Stimulated activated CD4-positive, alpha-beta T cell treated with anti-CD3 and anti-CD28 coated beads, Interleukin-12 subunit alpha, Interleukin-12 subunit beta, amount 100 ng/mL, for 48 hours (primary cell): ENCODE measurements around the gene SIX5.
"Not testable (repeated sequence)": the region's sequence is repeated elsewhere in the genome, so short reads cannot be mapped to it uniquely, and the experiment has no call there.

Experiments used
- DNase-seq, 3 donors: peaks; one replicate each; pipeline ENCODE4 v3.0.0-alpha.2; 2020; ENCODE audit warnings: low read depth in 2 of 3, low spot score in 1 of 3

Gene SIX5

DNA sequence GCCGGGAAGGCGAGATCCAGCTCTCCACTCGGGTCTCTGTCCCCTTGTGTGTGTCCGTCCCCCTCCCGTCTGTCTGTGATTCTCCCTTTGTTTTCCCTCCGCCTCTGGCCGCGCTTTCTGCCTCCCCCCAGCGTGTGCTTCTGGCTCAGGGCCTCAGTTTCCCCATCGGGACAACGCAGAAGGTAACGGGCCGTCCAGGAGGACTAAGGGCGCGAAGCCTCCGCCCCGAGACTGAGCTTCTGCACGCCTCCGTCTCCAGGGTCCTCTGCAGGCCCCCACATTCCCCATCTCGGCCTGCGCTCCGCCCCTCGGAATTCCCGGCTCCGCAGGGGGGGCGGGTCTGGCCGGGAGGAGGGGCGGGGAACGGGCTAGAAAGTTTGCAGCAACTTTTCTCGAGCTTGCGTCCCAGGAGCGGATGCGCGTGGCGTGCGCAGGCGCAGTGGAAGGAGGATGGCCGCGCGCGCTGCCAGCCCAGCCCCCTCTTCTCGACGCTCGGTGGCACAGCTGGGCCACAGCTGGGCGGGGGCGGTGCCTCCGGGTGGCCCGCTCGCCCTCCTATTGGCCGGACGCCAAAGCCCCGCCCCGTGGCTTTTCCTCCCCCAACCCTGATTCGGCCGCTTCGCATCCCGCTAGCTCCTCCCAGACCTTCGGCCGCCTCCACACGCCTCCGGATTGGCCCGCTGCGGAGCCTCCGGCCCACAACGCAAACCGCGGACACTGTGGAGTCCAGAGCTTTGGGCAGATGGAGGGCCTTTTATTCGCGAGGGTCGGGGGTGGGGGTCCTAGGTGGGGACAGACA is at the start of gene SIX5:
Gene SIX5, minus strand, starts transcription at position 269 of the 799 bp plus-strand sequence. CDS start 408 bp downstream, outside the sequence.
- DNase-seq, result peak; percentile 94 to 96 (median 95)

DNA sequence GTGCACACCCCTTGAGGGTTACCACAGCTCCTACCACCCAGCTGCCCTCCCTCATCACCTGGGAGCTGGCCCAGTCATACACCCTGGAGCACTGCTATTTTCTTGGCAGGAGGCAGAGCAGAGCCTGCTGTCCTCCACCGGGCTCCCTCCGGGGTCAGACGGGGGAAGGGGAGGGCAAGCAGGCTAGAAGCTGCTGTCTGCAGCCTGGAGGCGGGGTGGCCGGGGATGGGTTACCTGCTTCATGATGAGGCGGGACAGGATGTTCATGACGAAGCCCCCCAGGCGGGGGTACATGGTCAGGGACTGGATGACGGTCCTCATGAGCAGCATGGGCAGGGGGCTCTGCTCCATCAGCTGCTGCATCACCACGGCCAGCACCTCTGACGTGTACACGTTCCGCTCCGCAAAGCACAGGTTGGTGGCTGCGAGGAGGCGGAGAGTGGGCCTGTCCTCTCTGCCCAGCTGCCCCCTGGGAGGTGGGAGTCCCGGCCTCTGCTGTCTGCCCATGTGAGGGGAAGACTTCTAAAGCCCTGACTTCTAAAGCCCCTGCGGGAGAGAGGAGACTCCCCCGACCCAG is 48.8 kb upstream of the SIX5 start:
- no peak for DNase-seq

DNA sequence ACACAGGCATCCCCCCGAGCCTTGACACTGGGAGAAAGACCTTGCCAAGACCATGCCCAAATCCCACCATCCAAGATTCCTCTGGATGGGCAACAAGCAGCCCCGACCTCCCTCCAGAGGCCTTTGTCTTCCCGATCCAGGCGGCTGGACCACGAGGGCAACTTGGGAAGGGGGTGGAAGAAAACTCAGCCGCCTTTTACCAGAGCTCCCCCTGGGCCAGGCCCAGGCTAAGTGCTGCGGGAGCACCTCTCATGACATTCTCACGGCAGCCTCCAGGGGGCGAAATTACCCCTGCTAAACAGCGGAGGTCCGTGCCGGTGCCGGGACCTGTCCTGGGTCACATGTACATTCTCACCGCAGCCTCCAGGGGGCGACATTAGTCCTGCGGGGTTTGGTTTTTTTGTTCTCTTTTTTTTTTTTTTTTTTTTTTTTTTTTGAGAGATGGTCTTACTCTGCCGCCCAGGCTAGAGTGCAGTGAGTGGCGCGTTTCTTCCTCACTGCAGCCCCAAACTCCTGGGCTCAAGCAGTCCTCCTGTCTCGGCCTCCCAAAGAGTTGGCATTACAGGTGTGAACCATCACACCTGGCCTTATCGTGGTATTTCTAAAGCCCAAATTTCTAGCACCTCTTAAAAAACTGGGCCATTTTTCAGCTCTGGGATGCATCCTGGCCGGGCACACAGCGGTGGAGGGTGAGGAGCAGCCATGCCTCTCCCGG is 48.1 kb upstream of the SIX5 start:
- peak; percentile 94 to 99 (median 96) for DNase-seq

DNA sequence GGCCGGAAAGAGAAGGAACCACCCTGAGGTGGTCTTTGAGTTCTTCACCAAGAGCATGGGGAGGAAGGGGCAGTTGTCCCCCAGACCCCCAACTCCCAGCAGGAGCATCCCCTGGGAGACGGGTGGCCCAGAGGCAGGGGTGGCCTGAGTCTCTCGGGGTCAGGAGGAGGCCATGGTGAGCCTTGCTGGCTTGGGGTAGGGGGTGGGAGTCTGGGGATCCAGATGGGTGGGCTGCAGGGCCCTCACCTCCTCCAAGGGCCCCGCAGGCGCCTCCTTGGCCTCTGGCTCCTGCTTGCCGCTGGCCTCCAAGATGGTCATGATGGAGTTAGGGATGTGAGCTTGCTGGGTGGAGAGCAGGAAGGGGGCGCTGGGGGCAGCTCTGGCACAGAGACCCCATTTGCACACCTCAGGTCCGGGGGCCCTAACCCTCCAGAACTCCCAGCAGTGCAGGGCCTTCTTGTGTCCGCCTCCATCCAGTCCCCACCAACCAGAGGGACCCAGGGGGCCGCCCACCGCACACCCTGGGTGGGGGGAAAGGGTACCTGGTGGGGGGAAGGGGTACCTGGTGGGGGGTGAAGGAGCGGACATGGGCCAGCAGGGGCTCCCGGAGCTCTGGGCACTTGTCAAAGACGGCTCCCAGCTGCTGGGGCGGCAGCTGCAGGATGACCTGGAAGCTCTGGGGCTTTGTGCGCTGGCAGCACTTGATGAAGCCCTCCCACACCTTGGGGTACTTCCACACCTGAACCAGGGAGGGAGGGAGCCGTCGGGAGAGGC is 47.4 kb upstream of the SIX5 start:
- DNase-seq, result no peak

DNA sequence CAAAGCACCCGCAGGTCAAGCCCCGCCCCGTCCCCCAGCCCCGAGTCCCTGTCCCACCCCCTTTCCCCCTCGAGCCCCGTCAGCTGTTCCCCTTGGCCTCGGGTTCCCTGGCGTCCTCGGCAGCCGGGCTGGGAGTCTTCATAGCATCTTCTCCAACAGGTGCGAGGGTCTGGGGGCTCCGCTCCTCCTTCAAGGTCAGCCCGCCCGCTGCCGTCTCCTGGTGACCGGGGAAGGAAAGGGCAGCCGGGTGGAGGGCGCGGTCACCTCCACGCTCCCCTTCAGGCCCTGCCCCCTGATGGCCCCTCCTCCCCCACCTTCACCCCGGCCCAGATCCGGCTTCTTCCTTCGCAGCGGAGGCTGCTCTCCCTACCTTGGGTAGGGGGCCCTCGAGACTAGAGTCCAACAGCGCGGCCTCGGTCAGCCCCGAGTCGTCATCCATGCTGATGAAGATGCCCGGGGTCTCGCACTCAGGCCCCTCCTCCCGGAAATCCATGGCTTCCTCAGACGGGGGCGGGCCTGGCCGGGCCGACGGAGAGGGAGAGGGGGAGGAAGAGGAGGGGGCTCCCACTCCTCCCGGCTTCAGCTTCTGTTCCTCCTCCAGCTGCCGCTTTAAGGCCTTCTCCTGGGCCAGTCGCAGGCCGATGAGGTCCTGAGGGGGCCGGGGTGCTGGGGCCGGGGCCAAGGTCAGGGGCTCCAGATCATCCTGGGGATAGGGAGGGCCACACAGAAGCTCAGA is 46.6 kb upstream of the SIX5 start:
- DNase-seq, result no peak

DNA sequence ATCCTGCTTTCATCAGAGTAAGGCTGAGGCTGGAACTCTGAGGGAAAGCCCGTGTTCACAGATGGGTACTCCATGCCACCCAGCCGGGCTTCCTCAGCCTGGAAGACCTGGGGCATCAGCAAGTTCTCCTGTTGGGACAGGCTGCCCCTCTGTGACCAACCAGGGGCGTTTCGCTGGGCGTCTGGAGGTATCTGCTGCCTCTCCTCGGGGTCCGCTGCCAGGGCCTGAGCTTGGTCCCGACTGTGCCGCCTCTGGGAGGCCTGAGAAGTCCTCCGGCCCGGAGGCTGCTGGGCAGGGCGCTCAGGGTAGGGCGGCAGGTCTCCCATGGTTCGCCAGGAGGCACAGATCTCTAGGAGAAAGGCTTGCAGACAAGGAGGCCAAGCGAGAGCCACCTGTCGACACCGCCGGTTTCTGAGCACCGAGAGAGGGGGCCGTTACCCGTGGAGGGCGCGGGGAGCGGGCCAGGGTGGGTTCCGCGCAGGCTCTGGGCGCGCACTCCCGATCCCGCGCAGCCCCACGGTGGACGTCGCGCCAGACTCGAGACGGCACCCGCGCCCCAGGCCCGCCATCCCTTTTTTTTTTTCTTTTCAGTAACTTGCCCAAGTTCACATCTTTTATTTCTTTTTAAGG is 45.9 kb upstream of the SIX5 start, which contains the start of gene RSPH6A:
Gene RSPH6A, minus strand, starts transcription at position 458 of the 630 bp plus-strand sequence. Its CDS starts 132 bp downstream, at position 326.
- DNase-seq, result no peak

DNA sequence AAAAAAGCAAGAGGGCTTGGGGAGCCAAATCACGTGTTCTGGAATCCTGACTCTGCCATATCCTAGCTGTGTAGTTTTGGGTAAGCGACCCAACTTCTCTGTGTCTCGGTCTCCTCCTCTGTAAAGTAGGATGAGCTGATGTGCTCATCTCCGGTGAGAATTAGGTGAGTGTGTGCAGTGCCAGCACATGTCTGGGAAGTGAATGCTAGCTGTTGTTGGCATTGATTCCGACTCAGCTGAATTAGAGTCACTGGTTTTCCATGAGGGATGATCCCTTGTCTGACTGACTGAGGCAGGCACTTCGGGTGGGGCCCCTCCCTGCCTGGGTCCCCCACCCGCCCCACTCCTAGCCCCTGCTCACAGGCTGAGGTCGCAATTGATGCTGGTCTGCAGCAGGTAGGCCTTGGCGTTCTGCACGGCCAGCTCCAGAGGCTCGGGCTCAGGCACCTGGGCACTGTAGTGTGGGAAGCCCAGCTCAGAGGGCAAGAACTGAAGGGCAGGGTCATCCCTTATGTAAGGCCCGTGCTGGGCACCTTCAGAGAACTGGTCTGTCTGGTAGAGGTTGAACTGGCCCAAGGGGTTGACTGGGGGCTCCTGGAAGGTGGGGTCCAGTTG is 45.2 kb upstream of the SIX5 start:
- no peak for DNase-seq

DNA sequence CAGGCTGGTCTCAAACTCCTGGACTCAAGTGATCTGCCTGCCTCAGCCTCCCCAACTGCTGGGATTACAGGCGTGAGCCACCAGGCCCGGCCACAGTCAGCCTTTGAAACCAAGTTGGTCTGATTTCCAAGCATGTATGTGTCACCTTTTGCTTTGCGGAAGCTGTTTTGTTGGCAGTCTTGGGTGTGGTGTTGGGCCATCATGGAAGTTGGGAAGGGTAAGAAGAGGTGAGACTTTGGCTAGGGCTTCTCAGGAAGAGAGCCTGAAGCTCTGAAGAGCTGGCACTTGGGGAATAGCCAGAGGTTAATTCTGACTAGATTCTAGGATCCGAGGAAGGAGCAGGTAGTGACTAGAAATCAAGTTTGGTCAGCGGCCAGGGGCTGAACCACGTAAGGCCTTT is 43.2 kb upstream of the SIX5 start:
- no peak for DNase-seq

- no peak for DNase-seq
Measured at GRCh38 chr19:45809643-45810159, 40.6 kb upstream of the SIX5 start.

- DNase-seq, result no peak
Measured at GRCh38 chr19:45805719-45806118, 36.7 kb upstream of the SIX5 start.

DNA sequence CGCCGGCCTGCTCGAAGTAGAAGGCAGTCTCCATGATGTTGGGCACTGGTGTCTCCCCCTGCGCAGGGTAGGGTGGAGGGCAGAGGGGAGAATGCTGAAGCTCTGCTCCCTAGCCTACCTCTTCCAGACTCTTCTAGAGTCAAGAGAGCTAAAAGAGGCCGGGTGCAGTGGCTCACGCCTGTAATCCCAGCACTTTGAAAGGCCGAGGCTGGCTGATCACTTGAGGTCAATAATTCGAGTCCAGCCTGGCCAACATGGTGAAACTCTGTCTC is 35.8 kb upstream of the SIX5 start:
- no peak for DNase-seq

- no peak for DNase-seq
Measured at GRCh38 chr19:45804140-45804958, 35.3 kb upstream of the SIX5 start.

GRCh38 chr19:45801603-45802175 is 32.6 kb upstream of the SIX5 start:
- no peak for DNase-seq

DNA sequence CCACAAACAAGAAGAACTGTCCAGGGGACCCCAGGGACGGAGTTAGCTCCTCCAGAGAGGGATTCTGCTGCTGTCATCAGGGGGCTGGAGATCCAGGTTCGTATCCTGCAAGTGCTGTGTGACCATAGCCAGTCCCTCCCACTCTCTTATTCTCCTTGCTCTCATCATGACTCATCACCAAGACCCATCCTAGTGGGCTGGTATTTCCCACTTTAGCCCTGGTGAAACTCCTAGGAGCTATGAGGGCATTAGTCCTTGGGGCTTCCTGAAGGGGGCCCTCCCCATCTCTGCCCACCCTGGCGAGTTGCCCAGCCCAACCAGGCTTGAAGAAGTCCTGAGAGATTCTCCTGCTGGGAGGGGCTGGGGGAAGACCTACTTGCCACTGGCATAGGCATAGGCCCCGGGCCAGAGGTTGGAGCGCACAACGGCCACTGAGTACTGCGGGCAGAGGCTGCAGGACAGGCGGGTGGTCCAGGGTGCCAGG is 31.1 kb upstream of the SIX5 start:
- DNase-seq, result no peak

GRCh38 chr19:45799541-45799940 is 30.5 kb upstream of the SIX5 start:
- DNase-seq, result not testable (repeated sequence)

GRCh38 chr19:45798995-45799517 is 30.0 kb upstream of the SIX5 start:
- peak in 2 of 3 donors; percentile 34 to 52 for DNase-seq

DNA sequence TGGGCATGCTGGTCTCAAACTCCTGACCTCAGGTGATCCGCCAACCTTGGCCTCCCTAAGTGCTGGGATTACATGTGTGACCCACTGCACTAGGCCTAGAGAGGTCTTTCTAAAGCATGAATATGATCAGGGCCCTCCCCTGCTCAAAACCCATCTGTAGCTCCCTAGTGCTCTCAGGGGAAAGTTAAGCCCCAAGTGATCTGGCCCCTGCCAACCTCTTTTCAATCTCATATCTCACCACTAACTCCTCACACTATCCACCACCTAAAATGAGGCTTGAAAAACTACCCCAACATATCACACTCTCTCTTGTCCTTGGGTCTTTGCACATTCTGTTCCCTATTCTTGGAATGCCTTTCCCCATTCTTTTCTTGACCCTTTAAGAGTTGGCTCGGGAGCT is 25.6 kb upstream of the SIX5 start:
- DNase-seq, result no peak

- no peak for DNase-seq
Measured at GRCh38 chr19:45793876-45794275, 24.8 kb upstream of the SIX5 start.
